Measurements from ENCODE around the gene TMEM50A.

GRCh38 chr1:25338188-25338981, at the start of gene TMEM50A:
- TF ChIP-seq GATA3 (IDR thresholded peaks at IDR 0.05; ENCODE audit: low read depth, low read length), result no peak
- no peak for TF ChIP-seq GATA2 (IDR thresholded peaks at IDR 0.05; ENCODE audit: low read depth, low read length)
